ENCODE measurements around the gene UACA. TPM values are rescaled to one million over a fixed set of nuclear protein-coding genes. Genes with fewer than 3 reads are reported as not detected.

The UACA gene
- polyA plus RNA-seq, 1 donor (not counting 4 experiments of a cell fraction or from before 2014, with no cell fraction given): 26.6 TPM

DNA sequence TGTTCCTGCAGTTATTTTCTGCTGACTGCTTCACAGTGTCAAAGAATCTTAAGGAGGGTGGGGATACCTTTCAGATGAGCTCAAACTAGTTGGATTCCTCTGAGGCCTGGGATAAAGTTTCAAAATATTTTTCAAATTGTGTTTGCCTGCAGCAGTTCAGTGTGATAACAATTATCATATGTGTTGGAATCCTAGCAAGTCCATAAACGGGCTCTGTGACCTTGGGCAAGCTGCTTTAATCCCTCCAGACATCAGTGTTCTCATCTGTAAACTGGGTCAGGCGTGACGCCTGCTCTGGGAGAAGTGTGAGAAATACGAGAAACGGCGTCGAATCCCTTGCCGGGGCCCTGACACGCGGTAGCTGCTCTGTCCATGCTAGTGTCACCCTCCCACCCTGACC lies 153.5 kb downstream of the UACA start:
- no peak overlapping the region for H3K4me3 ChIP-seq (ENCODE audit: control insufficient read depth in 2 of 3, extremely low read depth in 1 of 3, insufficient read depth in 2 of 3, low read depth in 1 of 3, low read length in 3 of 3)
- FAIRE-seq (no peak), DNase-seq (ENCODE audit: low read depth, low spot score) (no peak)
- no peak overlapping the region for H3K4me2 ChIP-seq (ENCODE audit: control insufficient read depth, extremely low read depth, insufficient read depth, low read depth, low read length)
- H3K27ac ChIP-seq (ENCODE audit: control insufficient read depth, insufficient read depth, low read length): no peak overlapping the region
- H4K20me1 ChIP-seq (ENCODE audit: control insufficient read depth, extremely low read depth, insufficient read depth, low read length): no peaks in the 10 kb centered on the region
- no peak overlapping the region for H3K9ac ChIP-seq (ENCODE audit: control insufficient read depth, extremely low read depth, insufficient read depth, low read length)
- H3K27me3 ChIP-seq (ENCODE audit: control insufficient read depth, extremely low read depth, insufficient read depth, low read length): peaks cover 32% of the 10 kb centered on the region
- no peaks in the 10 kb centered on the region for H3K4me1 ChIP-seq (ENCODE audit: control insufficient read depth, extremely low read depth, insufficient read depth, low read length)
- no peak overlapping the region for H2AFZ ChIP-seq (ENCODE audit: control insufficient read depth, low read length)
- no peaks in the 10 kb centered on the region for H3K9me1 ChIP-seq (ENCODE audit: control insufficient read depth, extremely low read depth, insufficient read depth, low read length)
- no peaks in the 10 kb centered on the region for H3K9me3 ChIP-seq (ENCODE audit: control insufficient read depth, low read depth, low read length)
- H3K36me3 ChIP-seq (ENCODE audit: control insufficient read depth in 2 of 2, extremely low read depth in 1 of 2, insufficient read depth in 2 of 2, low read length in 2 of 2): no peaks in the 10 kb centered on the region
- no peaks in the 10 kb centered on the region for H3K79me2 ChIP-seq (ENCODE audit: control insufficient read depth, insufficient read depth, low read length)
- no peak for TF ChIP-seq EZH2 (IDR thresholded peaks at IDR 0.05; ENCODE audit: low read length)
- TF ChIP-seq, protein P1, sequence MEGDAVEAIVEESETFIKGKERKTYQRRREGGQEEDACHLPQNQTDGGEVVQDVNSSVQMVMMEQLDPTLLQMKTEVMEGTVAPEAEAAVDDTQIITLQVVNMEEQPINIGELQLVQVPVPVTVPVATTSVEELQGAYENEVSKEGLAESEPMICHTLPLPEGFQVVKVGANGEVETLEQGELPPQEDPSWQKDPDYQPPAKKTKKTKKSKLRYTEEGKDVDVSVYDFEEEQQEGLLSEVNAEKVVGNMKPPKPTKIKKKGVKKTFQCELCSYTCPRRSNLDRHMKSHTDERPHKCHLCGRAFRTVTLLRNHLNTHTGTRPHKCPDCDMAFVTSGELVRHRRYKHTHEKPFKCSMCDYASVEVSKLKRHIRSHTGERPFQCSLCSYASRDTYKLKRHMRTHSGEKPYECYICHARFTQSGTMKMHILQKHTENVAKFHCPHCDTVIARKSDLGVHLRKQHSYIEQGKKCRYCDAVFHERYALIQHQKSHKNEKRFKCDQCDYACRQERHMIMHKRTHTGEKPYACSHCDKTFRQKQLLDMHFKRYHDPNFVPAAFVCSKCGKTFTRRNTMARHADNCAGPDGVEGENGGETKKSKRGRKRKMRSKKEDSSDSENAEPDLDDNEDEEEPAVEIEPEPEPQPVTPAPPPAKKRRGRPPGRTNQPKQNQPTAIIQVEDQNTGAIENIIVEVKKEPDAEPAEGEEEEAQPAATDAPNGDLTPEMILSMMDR (optimal IDR thresholded peaks at IDR 0.05 in 1 of 3, IDR thresholded peaks at IDR 0.05 in 1 of 3, conservative IDR thresholded peaks at IDR 0.05 in 1 of 3; ENCODE audit: extremely low read depth in 1 of 3, insufficient read depth in 2 of 3, low read length in 3 of 3): no peak
- dilution Hi-C loops (cut with MboI; ENCODE audit: extremely low pct_ligation_motif_present, low sequenced_read_pairs): no loop called here

GRCh38 chr15:70608144-70608543 lies 155.2 kb downstream of the UACA start:
- no peak overlapping the region for H3K9ac ChIP-seq (ENCODE audit: control insufficient read depth, extremely low read depth, insufficient read depth, low read length)
- DNase-seq (ENCODE audit: low read depth, low spot score) (no peak), FAIRE-seq (no peak)
- no peaks in the 10 kb centered on the region for H4K20me1 ChIP-seq (ENCODE audit: control insufficient read depth, extremely low read depth, insufficient read depth, low read length)
- H3K79me2 ChIP-seq (ENCODE audit: control insufficient read depth, insufficient read depth, low read length): no peaks in the 10 kb centered on the region
- H3K36me3 ChIP-seq (ENCODE audit: control insufficient read depth in 2 of 2, extremely low read depth in 1 of 2, insufficient read depth in 2 of 2, low read length in 2 of 2): no peaks in the 10 kb centered on the region
- dilution Hi-C loops (cut with MboI; ENCODE audit: extremely low pct_ligation_motif_present, low sequenced_read_pairs): no loop called here
- no peaks in the 10 kb centered on the region for H3K9me3 ChIP-seq (ENCODE audit: control insufficient read depth, low read depth, low read length)
- no peak overlapping the region for H2AFZ ChIP-seq (ENCODE audit: control insufficient read depth, low read length)
- no peaks in the 10 kb centered on the region for H3K9me1 ChIP-seq (ENCODE audit: control insufficient read depth, extremely low read depth, insufficient read depth, low read length)
- no peak overlapping the region for H3K4me3 ChIP-seq (ENCODE audit: control insufficient read depth in 2 of 3, extremely low read depth in 1 of 3, insufficient read depth in 2 of 3, low read depth in 1 of 3, low read length in 3 of 3)
- peaks cover 37% of the 10 kb centered on the region for H3K27me3 ChIP-seq (ENCODE audit: control insufficient read depth, extremely low read depth, insufficient read depth, low read length)
- no peak overlapping the region for H3K4me2 ChIP-seq (ENCODE audit: control insufficient read depth, extremely low read depth, insufficient read depth, low read depth, low read length)
- TF ChIP-seq, protein P1 (optimal IDR thresholded peaks at IDR 0.05 in 1 of 3, IDR thresholded peaks at IDR 0.05 in 1 of 3, conservative IDR thresholded peaks at IDR 0.05 in 1 of 3; ENCODE audit: extremely low read depth in 1 of 3, insufficient read depth in 2 of 3, low read length in 3 of 3): no peak
- TF ChIP-seq EZH2 (IDR thresholded peaks at IDR 0.05; ENCODE audit: low read length): no peak
- H3K27ac ChIP-seq (ENCODE audit: control insufficient read depth, insufficient read depth, low read length): no peak overlapping the region
- no peaks in the 10 kb centered on the region for H3K4me1 ChIP-seq (ENCODE audit: control insufficient read depth, extremely low read depth, insufficient read depth, low read length)
